H4 (cell line): ENCODE measurements around the gene ZNF500. TPM values are rescaled to one million over a fixed set of nuclear protein-coding genes. Genes with fewer than 3 reads are reported as not detected.

Experiments used
- DNase-seq: peaks from one replicate; pipeline ENCODE4 v3.0.0-alpha.2; 2015; ENCODE audit warnings: low spot score
- total RNA-seq: library from RNA; depleted of rRNA; stranded (reverse); fragments of >200 nt; shearing (Covaris generic); gene quantifications from 2 replicates; pipeline ENCODE4 v1.2.3, GENCODE V29; 2014; rRNA removed

The ZNF500 gene
- total RNA-seq, 1 experiment from 2014 or later = 3.3 TPM

GRCh38 chr16:4704913-4705312, 62.0 kb downstream of the ZNF500 start:
- no peak for DNase-seq

GRCh38 chr16:4704491-4704890, 62.5 kb downstream of the ZNF500 start:
- no peak for DNase-seq

- DNase-seq = no peak
Observed at GRCh38 chr16:4703906-4704305, 63.1 kb downstream of the ZNF500 start.

- DNase-seq = no peak
Observed at GRCh38 chr16:4702466-4702808, 64.5 kb downstream of the ZNF500 start.

GRCh38 chr16:4701791-4702465, 65.0 kb downstream of the ZNF500 start:
- DNase-seq = no peak

- no peak for DNase-seq
Observed at GRCh38 chr16:4700997-4701743, 65.8 kb downstream of the ZNF500 start.

GRCh38 chr16:4700380-4700996, 66.5 kb downstream of the ZNF500 start:
- DNase-seq = no peak

GRCh38 chr16:4699046-4699556, 67.9 kb downstream of the ZNF500 start:
- no peak for DNase-seq

- DNase-seq = no peak
Observed at GRCh38 chr16:4698321-4699045, 68.5 kb downstream of the ZNF500 start.

Other genes with a start within 250 kb of the ZNF500 start
- 5.4 and 8.0 TPM in 2 replicates for gene CDIP1, start 228.4 kb downstream of the ZNF500 start, total RNA-seq
- gene C16orf96, start 210.8 kb downstream of the ZNF500 start, total RNA-seq = not detected in 2 replicates
- gene UBALD1, start 152.3 kb downstream of the ZNF500 start, total RNA-seq = 2.2 and 2.5 TPM in 2 replicates
- 15.4 and 16.1 TPM in 2 replicates for gene MGRN1, start 142.3 kb downstream of the ZNF500 start, total RNA-seq
- gene NUDT16L1, start 73.6 kb downstream of the ZNF500 start, total RNA-seq = 37.1 and 39.6 TPM in 2 replicates
- 6.0 and 6.4 TPM in 2 replicates for gene ANKS3, start 32.9 kb downstream of the ZNF500 start, total RNA-seq
- 0.62 and 6.4 TPM in 2 replicates for gene DNAAF8, start 32.6 kb downstream of the ZNF500 start, total RNA-seq
- not detected in 2 replicates for gene SEPTIN12, start 21.2 kb upstream of the ZNF500 start, total RNA-seq
- gene SMIM22, start 28.2 kb upstream of the ZNF500 start, total RNA-seq = not detected in 2 replicates
- gene ROGDI, start 35.5 kb upstream of the ZNF500 start, total RNA-seq = 14.7 and 17.1 TPM in 2 replicates
- 20.6 and 35.8 TPM in 2 replicates for gene GLYR1, start 80.1 kb upstream of the ZNF500 start, total RNA-seq
- 12.7 and 14.5 TPM in 2 replicates for gene UBN1, start 80.3 kb upstream of the ZNF500 start, total RNA-seq
- 0.10 and 0.18 TPM in 2 replicates for gene PPL, start 170.0 kb upstream of the ZNF500 start, total RNA-seq
- gene SEC14L5, start 191.2 kb upstream of the ZNF500 start, total RNA-seq = not detected in 2 replicates